K562 (cell line): ENCODE results near the gene FGF4. TPM values are rescaled to one million over a fixed set of nuclear protein-coding genes. Genes with fewer than 3 reads are reported as not detected.

Experiments
- HDAC1 ChIP-seq, 2 experiments: fragments of 450-650 bp; IDR thresholded peaks; 2 replicates each; pipeline ENCODE4 v1.6.1; 2016 to 2017; ENCODE audit warnings: inconsistent platforms in 1 of 2, mild to moderate bottlenecking in 1 of 2, moderate library complexity in 1 of 2
- NR2C2 ChIP-seq, 2 experiments: fragments of 200-800 bp in 1 of 2; sonication (Bioruptor generic) in 1 of 2; sonication (generic) in 1 of 2; formaldehyde crosslinking in 1 of 2; IDR thresholded peaks; 2 replicates each; pipeline versions ENCODE4 v1.6.1 to v1.8.0; 2016 to 2022; ENCODE audit warnings: mild to moderate bottlenecking in 1 of 2, missing compliant biosample characterization in 1 of 2, missing genetic modification characterization in 1 of 2, missing genetic modification reagents in 1 of 2
- polyA plus RNA-seq, 8 experiments: library from polyadenylated mRNA; depleted of rRNA in 4 of 8; stranded (reverse) in 5 of 8; unstranded in 3 of 8; fragments of >200 nt; fragmentation: Nextera tagmentation in 2 of 8; fragmentation: Illumina TruSeq in 1 of 8; extraction: Ambion mirVana in 2 of 8; extraction: Trizol in 1 of 8; gene quantifications; 2 replicates each; pipeline versions ENCODE4 v1.2.1 to v1.2.3, GENCODE V29; 2011 to 2014; ENCODE audit warnings: inconsistent platforms in 1 of 8, missing spikeins in 1 of 8
- total RNA-seq, 7 experiments: library from RNA; depleted of rRNA in 6 of 7; stranded (reverse); fragments of >200 nt in 6 of 7; fragmentation: Illumina TruSeq in 2 of 7; extraction: Trizol in 2 of 7; gene quantifications; 2 replicates each; pipeline versions ENCODE4 v1.2.1 to v1.2.3, GENCODE V29; 2011 to 2021; ENCODE audit warnings: low replicate concordance in 1 of 7
- TF ChIP-seq, protein P1 (sequence below): fragments of 250-450 bp; sonication (Bioruptor Pico); IDR thresholded peaks from 2 replicates; pipeline ENCODE4 v1.4.0; 2020; ENCODE audit warnings: mild to moderate bottlenecking
- TF ChIP-seq, protein P2 (sequence below): fragments of 250-450 bp; sonication (Bioruptor Pico); IDR thresholded peaks from 2 replicates; pipeline ENCODE4 v1.5.0; 2020; ENCODE audit warnings: mild to moderate bottlenecking, borderline replicate concordance
- TF ChIP-seq, protein P3 (sequence below): fragments of 450-650 bp; formaldehyde crosslinking; IDR thresholded peaks from 2 replicates; pipeline ENCODE4 v1.4.0; 2020; ENCODE audit warnings: mild to moderate bottlenecking, moderate library complexity

FGF4 gene
- total and polyA plus RNA-seq, 9 of the 15 experiments (the other 6 are each of a cell fraction or from before 2014, with no cell fraction given) = not detected

DNA sequence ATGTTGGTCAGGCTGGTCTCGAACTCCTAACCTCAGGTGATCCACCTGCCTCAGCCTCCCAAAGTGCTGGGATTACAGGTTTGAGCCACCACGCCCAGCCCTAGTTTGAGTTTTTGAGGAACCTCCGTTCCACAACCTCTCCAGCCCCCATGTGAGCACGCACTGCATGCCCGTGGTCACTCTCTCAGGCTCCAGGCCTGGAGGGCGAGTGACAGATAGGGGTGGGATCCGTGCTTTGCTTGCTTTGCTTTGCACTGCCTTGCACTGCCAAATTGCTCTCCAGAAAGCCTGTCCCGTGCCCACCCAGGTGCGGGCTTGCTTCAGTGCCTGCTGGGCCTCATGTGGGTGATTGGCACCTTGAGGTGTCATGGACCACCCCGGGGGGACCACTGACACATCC lies 29.9 kb downstream of the FGF4 start (continued):
- TF ChIP-seq, protein P1, sequence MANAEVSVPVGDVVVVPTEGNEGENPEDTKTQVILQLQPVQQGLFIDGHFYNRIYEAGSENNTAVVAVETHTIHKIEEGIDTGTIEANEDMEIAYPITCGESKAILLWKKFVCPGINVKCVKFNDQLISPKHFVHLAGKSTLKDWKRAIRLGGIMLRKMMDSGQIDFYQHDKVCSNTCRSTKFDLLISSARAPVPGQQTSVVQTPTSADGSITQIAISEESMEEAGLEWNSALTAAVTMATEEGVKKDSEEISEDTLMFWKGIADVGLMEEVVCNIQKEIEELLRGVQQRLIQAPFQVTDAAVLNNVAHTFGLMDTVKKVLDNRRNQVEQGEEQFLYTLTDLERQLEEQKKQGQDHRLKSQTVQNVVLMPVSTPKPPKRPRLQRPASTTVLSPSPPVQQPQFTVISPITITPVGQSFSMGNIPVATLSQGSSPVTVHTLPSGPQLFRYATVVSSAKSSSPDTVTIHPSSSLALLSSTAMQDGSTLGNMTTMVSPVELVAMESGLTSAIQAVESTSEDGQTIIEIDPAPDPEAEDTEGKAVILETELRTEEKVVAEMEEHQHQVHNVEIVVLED (CRISPR knock-in tag) = no peak
- TF ChIP-seq, protein P2, sequence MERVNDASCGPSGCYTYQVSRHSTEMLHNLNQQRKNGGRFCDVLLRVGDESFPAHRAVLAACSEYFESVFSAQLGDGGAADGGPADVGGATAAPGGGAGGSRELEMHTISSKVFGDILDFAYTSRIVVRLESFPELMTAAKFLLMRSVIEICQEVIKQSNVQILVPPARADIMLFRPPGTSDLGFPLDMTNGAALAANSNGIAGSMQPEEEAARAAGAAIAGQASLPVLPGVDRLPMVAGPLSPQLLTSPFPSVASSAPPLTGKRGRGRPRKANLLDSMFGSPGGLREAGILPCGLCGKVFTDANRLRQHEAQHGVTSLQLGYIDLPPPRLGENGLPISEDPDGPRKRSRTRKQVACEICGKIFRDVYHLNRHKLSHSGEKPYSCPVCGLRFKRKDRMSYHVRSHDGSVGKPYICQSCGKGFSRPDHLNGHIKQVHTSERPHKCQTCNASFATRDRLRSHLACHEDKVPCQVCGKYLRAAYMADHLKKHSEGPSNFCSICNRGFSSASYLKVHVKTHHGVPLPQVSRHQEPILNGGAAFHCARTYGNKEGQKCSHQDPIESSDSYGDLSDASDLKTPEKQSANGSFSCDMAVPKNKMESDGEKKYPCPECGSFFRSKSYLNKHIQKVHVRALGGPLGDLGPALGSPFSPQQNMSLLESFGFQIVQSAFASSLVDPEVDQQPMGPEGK (CRISPR knock-in tag) = no peak
- TF ChIP-seq NR2C2 (CRISPR knock-in tag; IDR thresholded peaks at IDR 0.05) (no peak), NR2C2 (tag; IDR thresholded peaks at IDR 0.05) (no peak), HDAC1 (IDR thresholded peaks at IDR 0.05) (no peak)
- TF ChIP-seq, protein P3, sequence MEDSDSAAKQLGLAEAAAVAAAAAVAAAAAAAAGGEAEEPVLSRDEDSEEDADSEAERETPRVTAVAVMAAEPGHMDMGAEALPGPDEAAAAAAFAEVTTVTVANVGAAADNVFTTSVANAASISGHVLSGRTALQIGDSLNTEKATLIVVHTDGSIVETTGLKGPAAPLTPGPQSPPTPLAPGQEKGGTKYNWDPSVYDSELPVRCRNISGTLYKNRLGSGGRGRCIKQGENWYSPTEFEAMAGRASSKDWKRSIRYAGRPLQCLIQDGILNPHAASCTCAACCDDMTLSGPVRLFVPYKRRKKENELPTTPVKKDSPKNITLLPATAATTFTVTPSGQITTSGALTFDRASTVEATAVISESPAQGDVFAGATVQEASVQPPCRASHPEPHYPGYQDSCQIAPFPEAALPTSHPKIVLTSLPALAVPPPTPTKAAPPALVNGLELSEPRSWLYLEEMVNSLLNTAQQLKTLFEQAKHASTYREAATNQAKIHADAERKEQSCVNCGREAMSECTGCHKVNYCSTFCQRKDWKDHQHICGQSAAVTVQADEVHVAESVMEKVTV (CRISPR knock-in tag) = no peak
